Lung (tissue), 12 donors: ENCODE results near the gene RPS14. TPM values are rescaled to one million over a fixed set of nuclear protein-coding genes. Genes with fewer than 3 reads are reported as not detected.

ENCODE experiments used
- ATAC-seq: fragments of 200-7000 bp; cut with Tn5 transposase; one replicate; pipeline ENCODE4 v1.9.1; 2020; ENCODE audit warnings: moderate number of reproducible peaks; ENCODE audit not compliant: insufficient read depth, low FRiP score
- DNase-seq, 3 donors: peaks; one replicate each; pipeline ENCODE4 v3.0.0-alpha.2; 2013 to 2017
- H3K27ac ChIP-seq, 2 donors: one replicate each; pipeline ENCODE4 v1.5.1; 2013; ENCODE audit warnings: mild to moderate bottlenecking in 2 of 2, moderate library complexity in 2 of 2, control low read depth in 1 of 2, inconsistent platforms in 1 of 2, low read depth in 1 of 2, low read length in 1 of 2
- H3K27me3 ChIP-seq, 3 donors: one replicate each; pipeline ENCODE4 v1.5.1; 2013; ENCODE audit warnings: low read length in 2 of 3; ENCODE audit not compliant: control insufficient read depth in 3 of 3, insufficient read depth in 3 of 3
- H3K36me3 ChIP-seq, 4 donors: one replicate each; pipeline ENCODE4 v1.5.1; 2013; ENCODE audit warnings: low read length in 4 of 4, mild to moderate bottlenecking in 1 of 4, moderate library complexity in 1 of 4; ENCODE audit not compliant: control insufficient read depth in 4 of 4, insufficient read depth in 4 of 4
- H3K4me1 ChIP-seq, 5 donors: one replicate each; pipeline ENCODE4 v1.5.1; 2013; ENCODE audit warnings: low read length in 5 of 5, mild to moderate bottlenecking in 2 of 5, moderate library complexity in 1 of 5; ENCODE audit not compliant: control insufficient read depth in 5 of 5, insufficient read depth in 5 of 5
- H3K4me3 ChIP-seq: one replicate; pipeline ENCODE4 v1.5.1; 2013; ENCODE audit warnings: mild to moderate bottlenecking, control low read depth, moderate library complexity
- H3K9ac ChIP-seq, 2 donors: one replicate each; pipeline ENCODE4 v1.5.1; 2013; ENCODE audit warnings: low read length in 2 of 2, control low read depth in 1 of 2; ENCODE audit not compliant: insufficient read depth in 1 of 2
- H3K9me3 ChIP-seq, 4 donors: one replicate each; pipeline ENCODE4 v1.5.1; 2013; ENCODE audit warnings: low read length in 3 of 4, mild to moderate bottlenecking in 1 of 4, moderate library complexity in 1 of 4; ENCODE audit not compliant: control insufficient read depth in 4 of 4, insufficient read depth in 3 of 4
- WGBS, 2 donors: extraction: QIAGEN DNeasy Blood & Tissue Kit; methylation state at CpG; one replicate each; pipeline ENCODE4 v1.1.7; 2013; 5-methylcytosine and 5-hydroxymethylcytosine counted together
- polyA plus RNA-seq, 2 donors: library from polyadenylated mRNA; stranded (reverse); fragments of 200-250 nt; gene quantifications; one replicate each; pipeline ENCODE4 v1.2.1, GENCODE V29; 2013
- total RNA-seq, 2 donors: library from RNA; depleted of rRNA in 1 of 2; stranded (reverse); fragments of >200 nt in 1 of 2; gene quantifications; one replicate each; pipeline ENCODE4 v1.2.1, GENCODE V29; 2014 to 2021
- TF ChIP-seq, protein P1 (sequence below): IDR thresholded peaks from 2 replicates; pipeline ENCODE4 v1.5.1; 2012; ENCODE audit warnings: mild to moderate bottlenecking; ENCODE audit errors: control extremely low read depth, extremely low read depth
- donor health status: control.
- donor health status: control.
- donor health status: Bipolar disorder and iron deficiency.
- donor health status: healthy.
- donor health status: DM: yes; HTN: yes; CAD: no.

RPS14 gene
- total and polyA plus RNA-seq, 4 donors: 1,065 to 4,623 (median 2,452) TPM

DNA sequence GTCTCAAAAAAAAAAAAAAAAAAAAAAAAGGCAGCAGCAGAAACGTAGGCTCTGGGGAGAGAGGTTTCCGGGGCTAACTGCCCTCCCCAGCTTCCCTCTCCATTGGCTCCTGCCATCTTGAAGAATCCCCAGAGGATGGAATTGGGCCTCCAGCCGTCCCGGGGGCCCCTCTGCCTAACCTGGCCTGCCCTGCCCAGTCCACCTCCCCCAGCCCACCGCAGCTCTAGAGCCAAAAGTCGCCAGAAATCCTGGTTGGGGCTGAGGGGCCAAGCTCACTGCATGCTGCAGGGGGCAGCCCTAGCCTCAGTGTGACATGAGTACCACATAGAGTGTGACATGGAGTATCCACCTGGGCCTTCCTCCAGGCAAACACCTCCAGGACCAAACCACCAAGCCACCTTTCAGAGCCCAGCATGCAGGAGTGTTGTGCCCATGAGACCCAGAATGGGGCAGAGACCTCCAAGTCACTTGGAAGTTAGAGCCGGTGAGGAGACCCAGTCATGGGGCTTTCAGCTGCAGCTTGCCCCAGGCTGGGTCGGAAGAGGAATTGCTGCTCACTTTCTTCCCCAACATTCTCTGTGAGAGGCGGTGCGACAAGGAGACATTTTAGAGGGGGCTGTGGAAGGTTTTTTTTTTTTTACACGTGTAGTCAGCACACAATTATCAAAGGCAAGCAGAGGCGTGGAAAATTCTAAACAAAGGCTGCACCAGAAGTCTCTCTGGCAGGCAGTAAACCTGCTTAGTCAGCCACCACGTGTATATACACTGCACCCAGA lies 54.4 kb downstream of the RPS14 start:
- TF ChIP-seq, protein P1, sequence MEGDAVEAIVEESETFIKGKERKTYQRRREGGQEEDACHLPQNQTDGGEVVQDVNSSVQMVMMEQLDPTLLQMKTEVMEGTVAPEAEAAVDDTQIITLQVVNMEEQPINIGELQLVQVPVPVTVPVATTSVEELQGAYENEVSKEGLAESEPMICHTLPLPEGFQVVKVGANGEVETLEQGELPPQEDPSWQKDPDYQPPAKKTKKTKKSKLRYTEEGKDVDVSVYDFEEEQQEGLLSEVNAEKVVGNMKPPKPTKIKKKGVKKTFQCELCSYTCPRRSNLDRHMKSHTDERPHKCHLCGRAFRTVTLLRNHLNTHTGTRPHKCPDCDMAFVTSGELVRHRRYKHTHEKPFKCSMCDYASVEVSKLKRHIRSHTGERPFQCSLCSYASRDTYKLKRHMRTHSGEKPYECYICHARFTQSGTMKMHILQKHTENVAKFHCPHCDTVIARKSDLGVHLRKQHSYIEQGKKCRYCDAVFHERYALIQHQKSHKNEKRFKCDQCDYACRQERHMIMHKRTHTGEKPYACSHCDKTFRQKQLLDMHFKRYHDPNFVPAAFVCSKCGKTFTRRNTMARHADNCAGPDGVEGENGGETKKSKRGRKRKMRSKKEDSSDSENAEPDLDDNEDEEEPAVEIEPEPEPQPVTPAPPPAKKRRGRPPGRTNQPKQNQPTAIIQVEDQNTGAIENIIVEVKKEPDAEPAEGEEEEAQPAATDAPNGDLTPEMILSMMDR: no peak
- no peak overlapping the region for H3K9ac ChIP-seq
- H3K27ac ChIP-seq: no peak overlapping the region
- no peak overlapping the region for H3K4me3 ChIP-seq
- peaks cover 23 to 81% (median 24%) of the 10 kb centered on the region in 4 donors for H3K36me3 ChIP-seq
- no peaks in the 10 kb centered on the region for H3K9me3 ChIP-seq
- no peaks in the 10 kb centered on the region for H3K4me1 ChIP-seq
- DNase-seq (no peak), ATAC-seq (no peak)
- 81 to 87% methylated on average over 13 of the region's 13 CpGs for WGBS, 2 donors
- H3K27me3 ChIP-seq: no peaks in the 10 kb centered on the region

- no peak for ATAC-seq
- Histone ChIP-seq H3K4me3 (no peak overlapping the region), H3K4me1 (no peaks in the 10 kb centered on the region), H3K9me3 (no peaks in the 10 kb centered on the region), H3K27ac (no peak overlapping the region), H3K36me3 (peaks cover 23 to 81% (median 28%) of the 10 kb centered on the region in 4 donors), H3K9ac (no peak overlapping the region), H3K27me3 (no peaks in the 10 kb centered on the region)
- TF ChIP-seq, protein P1: no peak
- 79 to 91% methylated on average over 3 of the region's 3 CpGs for WGBS, 2 donors
- DNase-seq: no peak
Observed at GRCh38 chr5:150394131-150394530, 55.4 kb downstream of the RPS14 start.

DNA sequence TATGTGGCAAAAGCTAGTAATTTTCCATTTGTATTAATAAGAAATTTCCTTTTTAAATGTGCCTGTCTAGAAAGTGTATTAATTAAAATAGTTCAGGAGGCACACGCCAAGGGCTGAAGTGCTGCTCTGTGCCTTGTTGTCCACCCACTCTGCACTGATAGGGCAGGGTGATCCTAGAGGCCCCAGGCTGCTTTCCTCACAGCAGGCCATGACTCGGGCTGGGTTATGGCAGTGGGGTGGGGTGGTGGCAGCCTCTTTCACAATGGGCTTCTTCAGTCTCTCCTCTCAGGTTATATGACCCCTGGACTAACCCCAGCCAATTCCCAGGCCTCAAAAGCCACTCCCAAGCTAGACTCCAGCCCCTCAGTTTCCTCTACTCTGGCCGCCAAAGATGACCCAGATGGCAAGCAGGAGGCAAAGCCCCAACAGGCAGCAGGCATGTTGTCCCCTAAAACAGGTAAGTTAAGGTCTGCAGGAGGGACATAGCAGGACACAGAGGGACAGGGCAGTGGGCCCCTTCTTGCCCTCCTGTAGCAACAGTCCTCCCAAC lies 56.4 kb downstream of the RPS14 start:
- Histone ChIP-seq H3K4me1 (no peaks in the 10 kb centered on the region), H3K9ac (no peak overlapping the region), H3K36me3 (peaks cover 23 to 77% (median 30%) of the 10 kb centered on the region in 4 donors), H3K27me3 (no peaks in the 10 kb centered on the region), H3K4me3 (no peak overlapping the region), H3K9me3 (no peaks in the 10 kb centered on the region), H3K27ac (no peak overlapping the region)
- DNase-seq (no peak), ATAC-seq (no peak)
- TF ChIP-seq, protein P1: no peak
- 85 to 86% methylated on average over 3 of the region's 3 CpGs for WGBS, 2 donors
